Activated CD8-positive, alpha-beta T cell treated with anti-CD3 and anti-CD28 coated beads for 36 hours (primary cell): ENCODE measurements around the gene RBM47. TPM values are rescaled to one million over a fixed set of nuclear protein-coding genes. Genes with fewer than 3 reads are reported as not detected.
A peak's percentile ranks its signal among the peaks of the same experiment; 100 is the strongest.

ENCODE experiments used
- ATAC-seq: fragments of 200-7000 bp; cut with Tn5 transposase; one replicate; pipeline ENCODE4 v1.10.0; 2021; ENCODE audit warnings: mild to moderate bottlenecking, moderate library complexity
- CTCF ChIA-PET: fragments of 350-600 bp; sonication (Branson Sonifier 250); formaldehyde crosslinking; loops from one replicate; lab custom pipeline; 2021; ENCODE audit warnings: antibody characterized with exemption; lab: Charles Lee
- POLR2A ChIA-PET: fragments of 350-600 bp; sonication (Branson Sonifier 250); formaldehyde crosslinking; loops from one replicate; lab custom pipeline; 2021; ENCODE audit warnings: antibody characterized with exemption; lab: Charles Lee
- DNase-seq: peaks from one replicate; pipeline ENCODE4 v3.0.0-alpha.2; 2020
- H3K27ac Mint-ChIP-seq: one replicate; pipeline ENCODE4 v1.8.0; 2021; ENCODE audit warnings: mild to moderate bottlenecking, mixed read lengths
- H3K27me3 Mint-ChIP-seq: one replicate; pipeline ENCODE4 v1.8.0; 2021; ENCODE audit warnings: mixed read lengths
- H3K36me3 Mint-ChIP-seq: one replicate; pipeline ENCODE4 v1.8.0; 2021; ENCODE audit warnings: low read depth, mixed read lengths
- H3K4me1 Mint-ChIP-seq: one replicate; pipeline ENCODE4 v1.8.0; 2021; ENCODE audit warnings: low read depth, mixed read lengths
- H3K4me3 Mint-ChIP-seq: one replicate; pipeline ENCODE4 v1.8.0; 2021; ENCODE audit warnings: mild to moderate bottlenecking, moderate library complexity, mixed read lengths
- H3K9me3 Mint-ChIP-seq: one replicate; pipeline ENCODE4 v1.8.0; 2021; ENCODE audit warnings: mixed read lengths
- CTCF ChIP-seq: fragments of 200-600 bp; IDR thresholded peaks from one replicate; pipeline ENCODE4 v1.8.0; 2022; ENCODE audit warnings: antibody characterized with exemption, mild to moderate bottlenecking
- intact Hi-C: fragments of 100-400 bp; cut with micrococcal nuclease; formaldehyde crosslinking; loops from one replicate; pipeline ENCODE4 v1.10.0; 2022
- total RNA-seq, 2 experiments: library from RNA; stranded (reverse); gene quantifications; one replicate each; pipeline ENCODE4 v1.2.3, GENCODE V29; 2021

Gene RBM47
- total RNA-seq, 2 experiments from 2014 or later: 0.13 to 0.74 TPM

DNA sequence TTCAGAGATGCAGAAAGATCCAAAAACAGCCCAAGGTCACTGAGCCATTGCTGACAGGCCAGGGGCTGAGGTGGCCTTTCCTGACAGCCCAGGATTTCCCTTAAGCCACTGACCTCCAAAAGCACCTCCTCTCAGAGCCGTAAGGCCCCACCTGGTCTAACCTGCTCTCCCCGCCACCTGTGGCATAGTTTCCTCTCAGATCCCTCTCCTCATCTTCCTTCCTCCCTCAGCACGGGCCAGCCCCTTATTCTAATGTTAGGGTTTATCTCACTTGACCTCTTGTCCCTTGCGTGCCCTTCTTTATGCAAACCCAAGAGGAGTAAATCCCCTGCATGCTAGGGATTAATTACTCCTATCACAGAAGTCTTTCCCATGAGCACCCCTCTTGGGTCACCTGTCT is 113.0 kb downstream of the RBM47 start:
- TF ChIP-seq CTCF: no peak
- H3K27ac Mint-ChIP-seq: no peak overlapping the region
- DNase-seq: no peak
- no peak overlapping the region for H3K4me3 Mint-ChIP-seq
- CTCF ChIA-PET: no interaction called here
- intact Hi-C loops: no loop called here
- peaks cover 25% of the 10 kb centered on the region for H3K4me1 Mint-ChIP-seq
- H3K27me3 Mint-ChIP-seq: no peaks in the 10 kb centered on the region
- POLR2A ChIA-PET: interaction anchor here (1.1 kb wide), 1 partner anchor 48 kb away, joined by 3 read pairs; no protein-coding TSS in a partner anchor
- no peaks in the 10 kb centered on the region for H3K9me3 Mint-ChIP-seq
- no peak for ATAC-seq
- no peaks in the 10 kb centered on the region for H3K36me3 Mint-ChIP-seq

GRCh38 chr4:40515398-40516293 is 114.0 kb downstream of the RBM47 start:
- TF ChIP-seq CTCF: no peak
- peaks cover 22% of the 10 kb centered on the region for H3K4me1 Mint-ChIP-seq
- ATAC-seq (peak; percentile 86), DNase-seq (peak; percentile 54)
- H3K27ac Mint-ChIP-seq: peak overlapping the region; percentile 12
- no peaks in the 10 kb centered on the region for H3K9me3 Mint-ChIP-seq
- intact Hi-C loops: no loop called here
- no peak overlapping the region for H3K4me3 Mint-ChIP-seq
- CTCF ChIA-PET: interaction anchor here (0.5 kb wide), 1 partner anchor 63 kb away, joined by 3 read pairs; no protein-coding TSS in a partner anchor
- no peaks in the 10 kb centered on the region for H3K27me3 Mint-ChIP-seq
- POLR2A ChIA-PET: interaction anchor here (0.6 to 1.1 kb wide), 2 partner anchors 47 to 242 kb away, joined by 3 read pairs; no protein-coding TSS in a partner anchor
- no peaks in the 10 kb centered on the region for H3K36me3 Mint-ChIP-seq

GRCh38 chr4:40515037-40515397 is 114.6 kb downstream of the RBM47 start:
- Mint-ChIP-seq H3K36me3 (no peaks in the 10 kb centered on the region), H3K9me3 (no peaks in the 10 kb centered on the region), H3K27ac (peak overlapping the region; percentile 12), H3K4me3 (no peak overlapping the region), H3K27me3 (no peaks in the 10 kb centered on the region), H3K4me1 (peaks cover 22% of the 10 kb centered on the region)
- intact Hi-C loops: no loop called here
- ChIA-PET POLR2A (interaction anchor here (0.6 kb wide), 1 partner anchor 241 kb away, joined by 3 read pairs; no protein-coding TSS in a partner anchor), CTCF (no interaction called here)
- TF ChIP-seq CTCF: no peak
- DNase-seq: no peak
- ATAC-seq: no peak

- peaks cover 22% of the 10 kb centered on the region for H3K4me1 Mint-ChIP-seq
- intact Hi-C loops: no loop called here
- H3K9me3 Mint-ChIP-seq: no peaks in the 10 kb centered on the region
- DNase-seq (no peak), ATAC-seq (no peak)
- TF ChIP-seq CTCF: no peak
- no peak overlapping the region for H3K27ac Mint-ChIP-seq
- no peaks in the 10 kb centered on the region for H3K27me3 Mint-ChIP-seq
- H3K36me3 Mint-ChIP-seq: no peaks in the 10 kb centered on the region
- CTCF ChIA-PET: no interaction called here
- no peak overlapping the region for H3K4me3 Mint-ChIP-seq
- POLR2A ChIA-PET: interaction anchor here (0.6 kb wide), 1 partner anchor 241 kb away, joined by 3 read pairs; no protein-coding TSS in a partner anchor
Measured at GRCh38 chr4:40514497-40514951, 115.1 kb downstream of the RBM47 start.
